Kidney tubule cell (primary cell): ENCODE results near the gene TMEM82.
"Not testable (repeated sequence)": the region's sequence is repeated elsewhere in the genome, so short reads cannot be mapped to it uniquely, and the experiment has no call there.

Experiments used
- DNase-seq: peaks from one replicate; pipeline ENCODE4 v3.0.0-alpha.2; 2018; ENCODE audit warnings: low spot score

Gene TMEM82

DNA sequence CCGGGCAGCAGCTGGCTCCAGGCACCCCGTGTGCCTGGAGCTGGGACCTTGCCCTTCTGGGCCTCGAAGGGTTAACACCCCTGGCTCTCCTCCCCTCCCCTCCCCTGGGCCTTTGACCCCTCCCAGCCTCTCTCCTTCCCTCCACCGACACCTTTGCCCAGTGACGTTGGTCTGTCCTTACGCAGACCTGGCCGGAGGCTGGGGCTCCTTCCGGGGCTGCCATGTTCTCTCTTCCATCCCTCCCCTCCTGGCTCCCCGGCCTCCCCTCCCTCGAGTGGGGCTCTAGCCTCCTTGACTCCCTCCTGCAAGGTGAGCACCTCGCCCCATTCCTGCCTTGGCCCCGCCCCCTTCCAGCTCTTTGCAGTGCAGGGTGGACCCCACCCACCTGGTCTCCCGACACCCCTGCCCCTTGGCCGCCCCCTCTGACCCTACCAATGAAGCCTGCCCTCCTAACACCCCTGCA lies at the start of gene TMEM82:
TSS of gene TMEM82 (plus strand) at position 161 of the 463 bp plus-strand sequence. CDS start at position 222, 61 bp downstream.
- DNase-seq: no peak

DNA sequence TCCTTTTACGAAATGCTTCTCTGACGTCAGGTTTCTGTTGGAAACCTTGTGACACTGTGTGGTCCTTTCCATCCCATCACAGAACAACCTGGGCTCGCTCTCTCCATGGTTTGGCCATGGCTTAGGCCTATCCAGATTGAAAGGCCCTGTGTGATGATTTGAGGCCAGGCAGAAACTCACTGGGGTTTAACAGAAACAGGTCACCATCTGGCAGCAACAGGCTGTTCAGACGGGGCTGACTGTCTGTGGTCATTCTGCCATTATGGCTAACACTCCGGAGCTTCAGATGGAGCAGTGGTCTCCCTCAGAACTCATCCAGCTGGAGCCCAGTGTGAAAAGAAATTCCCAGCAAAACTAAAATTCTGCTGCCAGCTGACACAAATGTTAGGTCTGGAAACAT lies 48.9 kb upstream of the TMEM82 start:
- DNase-seq: no peak

GRCh38 chr1:15696956-15697521 lies 45.3 kb upstream of the TMEM82 start:
- no peak for DNase-seq

GRCh38 chr1:15698201-15698600 lies 44.1 kb upstream of the TMEM82 start:
- DNase-seq: no peak

GRCh38 chr1:15699321-15699720 lies 43.0 kb upstream of the TMEM82 start:
- not testable (repeated sequence) for DNase-seq

GRCh38 chr1:15700508-15700907 lies 41.8 kb upstream of the TMEM82 start:
- DNase-seq: no peak

DNA sequence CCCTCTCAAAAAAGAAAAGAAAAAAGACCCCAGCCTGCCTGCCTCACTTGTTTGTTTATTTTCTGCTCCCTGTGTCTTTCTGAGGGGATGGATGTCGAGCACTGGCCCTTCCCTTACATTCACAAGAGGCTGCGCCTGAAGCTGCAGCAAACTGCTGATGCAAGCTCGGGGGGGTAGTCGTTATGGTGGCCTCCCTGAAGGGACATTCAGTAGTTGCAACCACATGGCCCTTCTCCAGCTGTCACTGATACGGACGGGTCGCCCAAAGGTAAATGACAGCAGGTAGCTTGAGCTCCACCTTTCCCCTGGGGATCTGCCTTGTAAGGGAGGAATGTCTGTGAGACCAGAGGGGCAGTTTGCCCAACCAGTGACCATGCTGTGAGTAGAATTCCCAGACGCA lies 40.5 kb upstream of the TMEM82 start:
- DNase-seq: no peak

GRCh38 chr1:15702722-15703550 lies 39.4 kb upstream of the TMEM82 start:
- peak; percentile 66 for DNase-seq

GRCh38 chr1:15703562-15703961 lies 38.7 kb upstream of the TMEM82 start:
- DNase-seq: peak; percentile 85

- DNase-seq: no peak
These were observed 37.6 kb upstream of the TMEM82 start for GRCh38 chr1:15704526-15705183.

DNA sequence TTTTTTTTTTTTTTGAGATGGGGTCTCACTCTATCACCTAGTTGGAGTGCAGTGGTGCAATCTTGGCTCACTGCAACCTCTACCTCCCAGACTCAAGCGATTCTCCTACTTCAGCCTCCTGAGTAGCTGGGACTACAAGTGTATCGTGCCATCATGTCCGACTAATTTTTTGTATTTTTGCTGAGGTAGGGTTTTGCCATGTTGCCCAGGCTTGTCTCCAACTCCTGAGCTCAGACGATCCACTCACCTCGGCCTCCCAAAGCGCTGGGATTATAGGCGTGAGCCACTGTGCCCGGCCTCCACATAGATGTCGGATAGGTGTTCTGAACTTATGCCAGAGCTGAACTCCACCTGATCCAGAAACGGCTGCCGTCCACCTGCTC lies 37.1 kb upstream of the TMEM82 start:
- DNase-seq: no peak

DNA sequence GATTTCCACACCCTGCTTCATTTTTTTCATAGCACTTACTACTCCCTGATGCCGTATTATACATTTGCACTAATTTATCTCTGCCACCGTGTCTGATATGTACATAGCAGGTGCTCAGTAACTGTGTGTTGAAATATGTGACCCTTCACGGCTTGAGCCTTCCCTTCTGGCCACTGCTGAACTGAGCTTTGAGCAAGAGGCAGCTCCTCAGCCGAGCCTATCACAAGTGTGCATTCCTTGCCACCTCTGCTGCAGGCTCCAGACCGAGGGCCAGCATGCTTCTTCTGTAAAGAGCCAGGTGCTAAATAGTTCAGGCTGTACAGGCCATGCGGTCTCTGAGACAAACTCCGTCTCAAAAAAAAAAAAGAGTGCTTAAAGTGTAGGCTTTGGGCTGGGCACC lies 35.5 kb upstream of the TMEM82 start:
- no peak for DNase-seq

DNA sequence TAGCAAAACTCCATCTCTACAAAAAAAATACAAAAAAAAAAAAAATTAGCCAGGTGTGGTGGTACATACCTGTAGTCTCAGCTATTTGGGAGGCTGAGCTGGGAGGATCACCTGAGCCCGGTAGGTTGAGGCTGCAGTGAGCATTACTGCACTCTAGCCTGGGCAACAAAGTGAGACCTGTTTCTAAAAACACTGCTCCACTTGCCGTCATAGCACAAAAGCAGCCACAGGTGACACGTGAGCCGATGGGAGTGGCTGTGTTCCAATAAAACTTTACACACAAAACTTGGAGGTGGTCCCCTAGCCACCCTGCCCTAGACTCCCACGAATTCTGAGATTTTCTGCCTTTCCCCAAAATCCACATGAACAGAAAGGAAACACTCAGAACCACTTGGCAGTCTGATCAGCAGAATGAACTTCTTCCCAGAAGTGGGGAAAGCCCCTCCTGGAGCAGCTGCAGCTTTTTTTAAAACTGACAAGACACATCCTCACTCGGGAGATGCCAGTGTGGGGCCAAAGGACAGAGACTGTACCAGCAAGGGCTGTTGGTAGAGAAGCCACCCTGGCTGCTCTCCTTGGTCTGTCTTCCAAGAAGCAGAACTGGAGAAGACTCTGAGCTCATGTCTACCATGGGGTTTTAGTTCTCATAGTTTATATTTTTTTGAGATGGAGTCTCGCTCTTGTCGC lies 34.9 kb upstream of the TMEM82 start:
- no peak for DNase-seq

GRCh38 chr1:15708486-15709137 lies 33.7 kb upstream of the TMEM82 start:
- no peak for DNase-seq

GRCh38 chr1:15709226-15709625 lies 33.1 kb upstream of the TMEM82 start:
- DNase-seq: no peak

- no peak for DNase-seq
These were observed 30.1 kb upstream of the TMEM82 start for GRCh38 chr1:15712168-15712567.

- DNase-seq: no peak
These were observed 27.7 kb upstream of the TMEM82 start for GRCh38 chr1:15714406-15715136.

GRCh38 chr1:15717418-15718125 lies 24.7 kb upstream of the TMEM82 start:
- no peak for DNase-seq

- no peak for DNase-seq
These were observed 24.1 kb upstream of the TMEM82 start for GRCh38 chr1:15718199-15718601.

DNA sequence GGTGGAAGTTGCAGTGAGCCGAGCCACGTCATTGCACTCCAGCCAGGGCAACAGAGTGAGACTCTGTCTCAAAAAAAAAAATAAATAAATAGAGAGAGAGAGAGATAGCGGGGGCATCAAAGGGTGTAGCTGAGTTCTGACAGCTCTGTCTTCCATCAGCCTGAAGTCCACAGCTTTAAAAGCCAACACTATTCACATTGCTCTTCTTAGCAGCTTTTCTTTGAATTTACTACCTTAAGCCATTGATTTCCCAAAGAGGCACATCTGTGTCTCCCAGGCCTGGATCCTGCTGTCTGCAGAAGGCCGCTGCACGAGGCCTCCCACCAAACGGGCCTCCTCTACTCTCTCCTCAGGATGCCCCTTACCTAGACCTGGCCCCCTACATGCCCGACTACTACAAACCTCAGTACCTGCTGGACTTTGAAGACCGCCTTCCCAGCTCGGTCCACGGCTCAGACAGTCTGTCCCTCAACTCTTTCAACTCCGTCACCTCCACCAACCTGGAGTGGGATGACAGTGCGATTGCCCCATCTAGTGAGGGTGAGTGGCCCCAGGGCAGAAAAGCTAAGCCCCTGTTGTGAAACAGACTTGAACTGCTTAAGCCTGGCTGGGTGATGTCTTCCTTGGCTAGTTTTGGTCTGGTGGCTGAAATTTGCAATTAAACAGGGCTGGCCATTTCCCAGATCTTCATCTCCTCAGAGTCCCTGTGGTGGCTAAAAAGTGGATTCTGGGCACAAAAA lies 22.7 kb upstream of the TMEM82 start:
- DNase-seq: no peak
